ENCODE measurements around the gene MLIP.
"Not testable (repeated sequence)": the region's sequence is repeated elsewhere in the genome, so short reads cannot be mapped to it uniquely, and the experiment has no call there.

MLIP gene

GRCh38 chr6:54196905-54197304 is 85.7 kb downstream of the MLIP start:
- in situ Hi-C loops (cut with HindIII; ENCODE audit: low pct_ligation_motif_present, low sequenced_read_pairs): no loop called here
- no peak for TF ChIP-seq CTCF (IDR thresholded peaks at IDR 0.05; ENCODE audit: low read depth, low read length, missing control alignments)
- Histone ChIP-seq H3K27me3 (replicated peaks) (no peaks in the 10 kb centered on the region), H3K4me3 (ENCODE audit: low read depth, low read length) (no peak overlapping the region), H3K36me3 (replicated peaks) (no peaks in the 10 kb centered on the region), H3K27ac (no peak overlapping the region)
- no peak for DNase-seq

GRCh38 chr6:54198134-54198533 is 86.9 kb downstream of the MLIP start:
- in situ Hi-C loops (cut with HindIII; ENCODE audit: low pct_ligation_motif_present, low sequenced_read_pairs): no loop called here
- Histone ChIP-seq H3K27me3 (replicated peaks) (no peaks in the 10 kb centered on the region), H3K4me3 (ENCODE audit: low read depth, low read length) (no peak overlapping the region), H3K27ac (no peak overlapping the region), H3K36me3 (replicated peaks) (no peaks in the 10 kb centered on the region)
- DNase-seq: no peak
- TF ChIP-seq CTCF (IDR thresholded peaks at IDR 0.05; ENCODE audit: low read depth, low read length, missing control alignments): no peak

- H3K27me3 ChIP-seq (replicated peaks); H3K27ac ChIP-seq; H3K36me3 ChIP-seq (replicated peaks); in situ Hi-C loops (cut with HindIII; ENCODE audit: low pct_ligation_motif_present, low sequenced_read_pairs); DNase-seq; H3K4me3 ChIP-seq (ENCODE audit: low read depth, low read length): not testable (repeated sequence)
These were observed 92.3 kb downstream of the MLIP start for GRCh38 chr6:54203474-54204035.

GRCh38 chr6:54204921-54205591 is 93.8 kb downstream of the MLIP start:
- Histone ChIP-seq H3K4me3 (ENCODE audit: low read depth, low read length) (no peak overlapping the region), H3K36me3 (replicated peaks) (no peaks in the 10 kb centered on the region), H3K27ac (no peak overlapping the region), H3K27me3 (replicated peaks) (no peaks in the 10 kb centered on the region)
- in situ Hi-C loops (cut with HindIII; ENCODE audit: low pct_ligation_motif_present, low sequenced_read_pairs): no loop called here
- no peak for TF ChIP-seq CTCF (IDR thresholded peaks at IDR 0.05; ENCODE audit: low read depth, low read length, missing control alignments)
- DNase-seq: no peak

GRCh38 chr6:54206510-54206909 is 95.3 kb downstream of the MLIP start:
- H3K27ac ChIP-seq: no peak overlapping the region
- in situ Hi-C loops (cut with HindIII; ENCODE audit: low pct_ligation_motif_present, low sequenced_read_pairs): no loop called here
- DNase-seq: no peak
- H3K27me3 ChIP-seq (replicated peaks): no peaks in the 10 kb centered on the region
- no peak for TF ChIP-seq CTCF (IDR thresholded peaks at IDR 0.05; ENCODE audit: low read depth, low read length, missing control alignments)
- H3K36me3 ChIP-seq (replicated peaks): no peaks in the 10 kb centered on the region
- H3K4me3 ChIP-seq (ENCODE audit: low read depth, low read length): no peak overlapping the region

GRCh38 chr6:54209983-54210382 is 98.7 kb downstream of the MLIP start:
- H3K4me3 ChIP-seq (ENCODE audit: low read depth, low read length); H3K27me3 ChIP-seq (replicated peaks); DNase-seq; H3K27ac ChIP-seq; in situ Hi-C loops (cut with HindIII; ENCODE audit: low pct_ligation_motif_present, low sequenced_read_pairs); H3K36me3 ChIP-seq (replicated peaks): not testable (repeated sequence)

GRCh38 chr6:54214286-54214685 is 103.0 kb downstream of the MLIP start:
- in situ Hi-C loops (cut with HindIII; ENCODE audit: low pct_ligation_motif_present, low sequenced_read_pairs): no loop called here
- Histone ChIP-seq H3K27ac (no peak overlapping the region), H3K36me3 (replicated peaks) (no peaks in the 10 kb centered on the region), H3K4me3 (ENCODE audit: low read depth, low read length) (no peak overlapping the region), H3K27me3 (replicated peaks) (no peaks in the 10 kb centered on the region)
- no peak for TF ChIP-seq CTCF (IDR thresholded peaks at IDR 0.05; ENCODE audit: low read depth, low read length, missing control alignments)
- no peak for DNase-seq
